Fibroblast of the aortic adventitia (primary cell): Measurements from ENCODE around the gene KIRREL2. TPM values are rescaled to one million over a fixed set of nuclear protein-coding genes. Genes with fewer than 3 reads are reported as not detected.

Experiments used
- DNase-seq: peaks from one replicate; pipeline ENCODE4 v3.0.0-alpha.2; 2010; ENCODE audit warnings: low read depth
- H3K4me3 ChIP-seq: 2 replicates; pipeline ENCODE4 v1.5.1; 2011; ENCODE audit warnings: low read depth, mild to moderate bottlenecking, control low read depth, low read length, moderate library complexity
- total RNA-seq: library from RNA; depleted of rRNA; stranded (reverse); fragments of >200 nt; gene quantifications from 2 replicates; pipeline ENCODE4 v1.2.3, GENCODE V29; 2012; ENCODE audit warnings: low replicate concordance
- TF ChIP-seq, protein P1 (sequence below): IDR thresholded peaks from 2 replicates; pipeline ENCODE4 v1.5.1; 2011; ENCODE audit warnings: mild to moderate bottlenecking, low read length, control low read depth, inconsistent platforms; ENCODE audit not compliant: insufficient read depth

The KIRREL2 gene
- total RNA-seq, 1 donor = not detected

DNA sequence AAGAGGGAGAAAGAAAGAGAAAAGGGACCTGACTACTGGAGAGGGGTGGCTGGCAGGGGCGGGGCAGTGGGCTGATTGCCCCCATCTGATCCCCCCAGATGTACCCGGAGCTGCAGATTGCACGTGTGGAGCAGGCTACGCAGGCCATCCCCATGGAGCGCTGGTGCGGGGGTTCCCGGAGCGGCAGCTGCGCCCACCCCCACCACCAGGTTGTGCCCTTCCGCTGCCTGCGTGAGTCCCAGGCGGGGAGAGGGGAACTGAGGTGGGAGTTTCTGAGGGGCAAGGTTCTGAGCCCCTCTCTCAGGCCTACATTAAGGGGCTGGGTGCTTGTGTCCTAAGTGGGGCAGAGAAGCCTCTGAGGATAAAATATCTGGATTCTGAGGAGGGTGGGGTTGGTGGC, 14.1 kb downstream of the KIRREL2 start:
- no peak overlapping the region for H3K4me3 ChIP-seq
- TF ChIP-seq, protein P1, sequence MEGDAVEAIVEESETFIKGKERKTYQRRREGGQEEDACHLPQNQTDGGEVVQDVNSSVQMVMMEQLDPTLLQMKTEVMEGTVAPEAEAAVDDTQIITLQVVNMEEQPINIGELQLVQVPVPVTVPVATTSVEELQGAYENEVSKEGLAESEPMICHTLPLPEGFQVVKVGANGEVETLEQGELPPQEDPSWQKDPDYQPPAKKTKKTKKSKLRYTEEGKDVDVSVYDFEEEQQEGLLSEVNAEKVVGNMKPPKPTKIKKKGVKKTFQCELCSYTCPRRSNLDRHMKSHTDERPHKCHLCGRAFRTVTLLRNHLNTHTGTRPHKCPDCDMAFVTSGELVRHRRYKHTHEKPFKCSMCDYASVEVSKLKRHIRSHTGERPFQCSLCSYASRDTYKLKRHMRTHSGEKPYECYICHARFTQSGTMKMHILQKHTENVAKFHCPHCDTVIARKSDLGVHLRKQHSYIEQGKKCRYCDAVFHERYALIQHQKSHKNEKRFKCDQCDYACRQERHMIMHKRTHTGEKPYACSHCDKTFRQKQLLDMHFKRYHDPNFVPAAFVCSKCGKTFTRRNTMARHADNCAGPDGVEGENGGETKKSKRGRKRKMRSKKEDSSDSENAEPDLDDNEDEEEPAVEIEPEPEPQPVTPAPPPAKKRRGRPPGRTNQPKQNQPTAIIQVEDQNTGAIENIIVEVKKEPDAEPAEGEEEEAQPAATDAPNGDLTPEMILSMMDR = no peak
- no peak for DNase-seq

DNA sequence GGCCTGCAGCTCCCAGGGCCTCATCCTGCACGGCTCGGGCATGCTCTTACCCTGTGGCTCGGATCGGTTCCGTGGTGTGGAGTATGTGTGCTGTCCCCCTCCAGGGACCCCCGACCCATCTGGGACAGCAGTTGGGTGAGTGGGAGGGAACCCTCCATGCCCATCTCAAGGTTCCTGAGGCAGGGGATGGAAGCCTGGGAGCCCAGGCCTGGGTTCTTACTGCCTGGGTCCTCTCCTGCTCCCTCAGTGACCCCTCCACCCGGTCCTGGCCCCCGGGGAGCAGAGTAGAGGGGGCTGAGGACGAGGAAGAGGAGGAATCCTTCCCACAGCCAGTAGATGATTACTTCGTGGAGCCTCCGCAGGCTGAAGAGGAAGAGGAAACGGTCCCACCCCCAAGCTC, 14.9 kb downstream of the KIRREL2 start:
- H3K4me3 ChIP-seq = no peak overlapping the region
- no peak for DNase-seq
- TF ChIP-seq, protein P1 = no peak

DNA sequence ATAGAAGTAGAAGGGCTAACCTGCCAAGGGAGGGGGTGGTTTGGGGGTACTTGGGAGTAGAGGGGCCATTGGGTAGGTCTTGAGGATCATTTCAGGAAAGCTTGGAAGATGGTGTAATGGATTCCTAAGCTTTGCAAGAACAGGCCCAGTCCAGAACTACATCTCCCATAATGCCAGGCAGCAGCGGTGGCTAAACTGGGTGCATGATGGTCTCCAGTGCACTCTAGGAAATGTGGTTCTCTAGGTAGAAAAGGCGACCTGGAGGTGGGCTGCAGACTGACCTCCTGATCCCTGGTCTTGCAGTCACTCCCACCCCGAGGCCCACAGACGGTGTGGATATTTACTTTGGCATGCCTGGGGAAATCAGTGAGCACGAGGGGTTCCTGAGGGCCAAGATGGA, 15.5 kb downstream of the KIRREL2 start:
- TF ChIP-seq, protein P1 = no peak
- DNase-seq = no peak
- H3K4me3 ChIP-seq = no peak overlapping the region

DNA sequence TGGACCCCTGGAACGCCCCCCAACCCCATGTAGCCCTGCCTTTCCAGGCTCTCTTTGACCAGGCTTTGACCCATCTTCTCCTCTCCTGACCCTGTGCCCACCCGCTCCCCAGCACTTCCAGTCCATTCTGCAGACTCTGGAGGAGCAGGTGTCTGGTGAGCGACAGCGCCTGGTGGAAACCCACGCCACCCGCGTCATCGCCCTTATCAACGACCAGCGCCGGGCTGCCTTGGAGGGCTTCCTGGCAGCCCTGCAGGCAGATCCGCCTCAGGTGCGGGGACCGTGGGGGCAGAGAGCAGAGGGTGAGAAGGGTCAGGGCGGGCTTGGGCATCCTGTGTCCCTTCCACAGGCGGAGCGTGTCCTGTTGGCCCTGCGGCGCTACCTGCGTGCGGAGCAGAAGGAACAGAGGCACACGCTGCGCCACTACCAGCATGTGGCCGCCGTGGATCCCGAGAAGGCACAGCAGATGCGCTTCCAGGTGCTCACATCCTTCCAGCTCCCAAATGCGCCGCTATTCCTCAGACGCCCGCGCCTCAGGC, 17.8 kb downstream of the KIRREL2 start:
- TF ChIP-seq, protein P1 = no peak
- H3K4me3 ChIP-seq = no peak overlapping the region

DNA sequence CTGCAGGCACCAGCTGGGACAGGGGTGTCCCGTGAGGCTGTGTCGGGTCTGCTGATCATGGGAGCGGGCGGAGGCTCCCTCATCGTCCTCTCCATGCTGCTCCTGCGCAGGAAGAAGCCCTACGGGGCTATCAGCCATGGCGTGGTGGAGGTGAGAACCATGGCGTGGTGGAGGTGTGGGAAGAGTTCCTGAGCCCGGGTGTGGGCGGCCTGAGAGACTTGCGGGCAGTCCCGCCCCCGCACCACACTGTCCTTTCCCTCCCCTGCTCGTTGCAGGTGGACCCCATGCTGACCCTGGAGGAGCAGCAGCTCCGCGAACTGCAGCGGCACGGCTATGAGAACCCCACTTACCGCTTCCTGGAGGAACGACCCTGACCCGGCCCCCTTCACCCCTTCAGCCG, 22.4 kb downstream of the KIRREL2 start:
- TF ChIP-seq, protein P1 = no peak
- no peak overlapping the region for H3K4me3 ChIP-seq
- no peak for DNase-seq

More for the DNA sequence above, 17.8 kb downstream of the KIRREL2 start:
- DNase-seq = no peak

DNA sequence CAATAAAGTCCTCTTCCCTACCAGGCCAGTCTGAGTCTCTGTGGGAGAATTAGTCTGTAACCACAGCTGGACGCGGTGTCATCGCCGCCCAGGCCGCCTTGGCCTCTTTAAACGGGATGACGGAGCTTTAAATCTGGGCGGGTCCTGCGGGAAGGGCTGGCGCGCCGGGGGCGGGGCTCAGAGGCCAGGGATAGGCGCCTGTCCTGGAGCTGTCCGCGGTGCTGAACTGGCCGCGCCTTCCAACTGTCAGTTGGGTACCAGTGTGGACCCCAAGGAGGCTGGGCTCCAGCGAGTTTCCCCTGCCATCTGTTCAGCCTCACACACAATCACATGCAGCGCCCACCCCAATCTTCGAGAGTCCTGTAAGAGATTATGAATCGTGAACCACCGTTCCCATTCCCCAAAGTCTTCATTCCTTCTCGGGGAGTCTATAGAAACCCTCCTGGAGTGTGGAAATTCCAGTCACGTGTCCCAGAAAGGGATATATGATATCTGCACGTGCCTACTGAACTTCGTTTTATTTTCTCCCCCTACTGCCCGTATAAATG, 23.1 kb downstream of the KIRREL2 start:
- no peak overlapping the region for H3K4me3 ChIP-seq
- DNase-seq = peak; percentile 83
- TF ChIP-seq, protein P1 = no peak
